ENCODE results near the gene WT1.
"Not testable (repeated sequence)": the region's sequence is repeated elsewhere in the genome, so short reads cannot be mapped to it uniquely, and the experiment has no call there.

The WT1 gene

DNA sequence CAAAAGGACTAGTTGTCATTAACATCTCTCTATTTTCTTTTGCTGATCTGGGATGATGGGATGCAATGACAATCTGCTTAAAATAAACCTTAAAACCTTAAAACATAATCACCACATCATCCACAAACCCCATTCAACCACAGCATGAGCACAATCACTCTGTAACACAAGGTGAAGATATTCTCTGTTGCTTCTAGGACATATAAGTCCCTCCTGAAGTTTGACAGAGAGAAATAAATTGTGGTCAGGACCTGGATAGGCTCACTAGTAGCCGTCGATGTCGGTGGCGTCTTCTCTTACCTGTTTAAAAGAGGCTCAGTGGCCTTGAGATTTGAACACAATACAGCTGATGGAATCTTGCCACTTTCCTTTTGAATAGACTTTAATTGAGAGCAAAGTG lies 47.9 kb downstream of the WT1 start:
- no peak for DNase-seq (ENCODE audit: low read depth)

DNA sequence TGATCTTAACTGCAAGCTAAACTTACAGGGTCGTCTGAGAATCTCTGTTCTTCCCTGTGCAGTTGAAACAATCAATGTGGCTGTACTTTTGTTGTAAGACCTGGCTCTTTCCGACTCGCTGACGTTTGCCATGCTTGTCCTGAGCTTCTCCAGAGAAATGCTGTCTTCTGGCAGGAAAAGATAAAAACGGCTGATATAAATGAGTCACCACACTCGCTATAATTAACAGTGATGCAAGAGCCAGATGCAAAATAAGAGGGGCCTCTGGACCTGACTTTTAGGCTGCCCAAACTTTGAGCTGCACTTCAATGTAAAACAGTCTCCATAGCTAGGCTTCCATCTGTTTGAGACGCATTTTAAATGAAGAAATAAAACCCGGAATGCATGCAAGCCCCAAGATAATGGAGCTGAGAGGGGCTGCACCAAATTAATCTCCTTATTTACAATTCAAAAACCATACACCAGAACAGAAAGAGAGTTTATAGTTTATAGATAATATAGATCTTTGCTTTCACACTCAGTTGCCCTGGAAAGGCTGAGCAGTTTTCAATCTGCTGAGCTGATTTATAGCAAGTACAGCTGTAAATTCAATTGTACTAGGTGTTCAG lies 48.5 kb downstream of the WT1 start:
- DNase-seq (ENCODE audit: low read depth), result no peak

DNA sequence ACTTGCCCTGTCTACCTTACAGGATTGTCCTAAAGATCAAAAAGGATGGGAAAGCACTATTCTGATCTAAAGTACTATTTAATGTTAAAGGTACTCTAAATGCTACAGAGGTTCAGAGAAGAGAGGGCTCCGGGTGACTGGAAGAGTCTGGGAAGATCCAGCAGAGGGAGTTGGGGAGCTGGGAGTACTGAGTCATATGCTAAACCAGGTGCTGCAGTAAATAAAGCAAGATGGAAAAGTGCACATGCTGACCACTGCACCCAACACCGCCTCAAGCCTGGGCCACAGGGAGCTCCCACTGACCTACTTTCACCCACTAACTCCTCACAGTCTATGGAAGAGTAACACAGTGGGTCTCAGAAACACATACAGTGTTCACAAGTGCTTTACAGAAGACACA lies 49.3 kb downstream of the WT1 start:
- no peak for DNase-seq (ENCODE audit: low read depth)

DNA sequence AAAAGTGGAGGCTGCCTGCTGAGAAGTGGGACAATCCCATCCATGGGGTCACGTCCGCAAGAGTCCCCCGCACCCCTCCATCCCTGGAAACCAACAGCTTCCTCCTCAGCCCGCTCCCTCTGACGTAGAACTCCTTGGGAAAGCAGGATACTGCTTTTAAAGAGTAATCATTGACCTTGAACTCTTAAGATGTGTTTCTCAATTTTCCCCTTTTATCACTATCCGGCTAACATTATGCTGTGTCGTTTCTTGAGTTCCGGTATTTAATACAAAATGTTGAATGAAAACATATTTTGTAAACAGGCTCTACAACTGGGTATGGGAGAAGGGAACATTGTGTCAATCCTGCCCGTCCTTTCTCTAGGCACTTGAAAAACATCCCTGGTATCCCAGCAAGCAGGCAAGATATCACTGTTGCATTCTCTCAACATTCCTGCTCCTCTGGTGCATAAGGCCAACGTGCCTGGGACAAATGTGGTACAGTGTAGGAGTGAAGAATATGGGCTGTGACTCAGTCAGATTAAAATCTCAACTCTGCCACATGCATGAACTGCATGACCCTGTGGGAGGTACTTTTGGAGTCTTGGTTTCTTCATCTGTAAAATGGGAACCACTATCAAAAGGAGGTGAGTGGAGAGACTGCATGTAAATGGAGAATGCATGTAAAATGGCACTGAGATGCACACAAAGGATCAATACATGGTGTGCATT lies 52.8 kb downstream of the WT1 start:
- no peak for DNase-seq (ENCODE audit: low read depth)

DNA sequence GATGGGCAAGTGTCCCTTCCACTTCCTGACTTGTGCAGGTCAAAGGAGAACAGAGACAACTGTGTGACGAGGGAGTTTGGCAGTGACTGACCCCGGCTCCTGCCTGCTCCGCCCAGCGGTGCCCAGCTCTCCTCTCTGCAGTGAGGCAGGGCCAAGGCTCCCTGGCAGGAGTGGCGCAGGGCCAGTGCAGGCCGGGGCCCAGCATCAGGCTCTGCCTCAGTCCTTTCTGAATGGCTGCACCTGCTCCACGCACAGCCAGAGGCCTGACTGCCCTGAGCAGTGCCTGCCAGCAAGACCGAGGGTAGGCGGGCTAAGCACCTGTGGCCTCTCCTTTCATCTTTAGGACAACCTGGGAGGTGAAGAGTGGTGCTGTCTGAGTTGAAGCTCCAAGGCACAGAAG lies 54.2 kb downstream of the WT1 start:
- DNase-seq (ENCODE audit: low read depth), result no peak

DNA sequence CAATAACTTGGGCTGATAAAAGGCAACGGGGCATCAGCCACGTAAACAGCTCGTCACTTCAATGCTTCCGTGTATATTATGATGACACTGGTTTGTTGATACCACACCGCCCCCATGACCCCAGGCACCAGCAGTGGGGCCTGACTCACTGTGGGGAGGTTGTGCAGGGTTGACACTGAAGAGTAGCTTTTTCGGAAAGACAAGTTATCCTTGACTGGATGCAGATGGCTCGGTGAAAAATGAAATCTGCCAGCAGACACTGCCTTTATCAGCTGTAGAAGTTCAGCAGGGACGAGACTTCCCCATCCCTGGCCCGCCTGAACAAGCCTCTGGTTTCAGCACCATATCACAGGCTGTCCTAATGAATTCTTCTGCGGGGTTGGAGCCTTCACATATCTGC lies 55.6 kb downstream of the WT1 start:
- DNase-seq (ENCODE audit: low read depth), result no peak

DNA sequence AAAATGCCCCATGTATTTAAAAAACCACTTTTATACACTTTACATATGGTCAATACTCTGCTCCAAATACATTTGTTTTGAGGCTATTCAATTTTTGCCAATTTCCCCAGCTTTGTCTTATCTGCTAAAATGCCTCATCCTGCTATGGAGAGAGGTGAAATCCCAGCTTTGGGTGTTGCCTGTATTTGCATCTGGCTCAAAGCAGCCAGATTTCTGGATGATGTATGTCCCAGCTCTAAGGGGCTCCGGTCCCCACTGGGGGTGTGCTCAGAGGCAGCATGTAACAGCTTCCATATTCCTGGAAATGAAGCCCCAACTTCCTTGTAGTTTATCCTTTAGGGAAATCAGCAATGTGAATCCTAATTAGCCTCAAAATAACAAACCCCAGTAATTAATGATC lies 59.5 kb downstream of the WT1 start:
- no peak for DNase-seq (ENCODE audit: low read depth)

DNA sequence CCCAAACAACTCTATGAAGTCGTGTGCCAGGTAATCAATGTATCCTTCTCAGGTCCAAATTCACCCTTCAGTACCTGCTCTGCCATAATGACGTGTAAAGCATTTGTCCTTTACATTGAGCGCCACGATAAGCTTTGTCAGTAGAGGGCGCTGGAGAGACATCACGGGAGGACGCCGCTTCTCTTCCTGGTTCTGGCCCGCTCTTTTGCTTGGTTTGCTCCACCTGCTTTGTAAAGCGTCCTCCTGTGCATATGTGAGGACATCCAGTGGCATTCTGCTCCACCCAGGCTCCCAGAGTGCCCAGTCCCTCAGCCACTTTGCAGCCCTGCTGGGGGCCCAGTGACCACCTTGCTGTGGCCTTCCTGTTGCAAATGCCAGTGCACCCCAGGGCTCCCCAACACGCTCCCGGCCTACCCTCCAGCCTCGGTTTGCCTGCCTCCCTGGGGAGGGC lies 61.1 kb downstream of the WT1 start:
- no peak for DNase-seq (ENCODE audit: low read depth)

DNA sequence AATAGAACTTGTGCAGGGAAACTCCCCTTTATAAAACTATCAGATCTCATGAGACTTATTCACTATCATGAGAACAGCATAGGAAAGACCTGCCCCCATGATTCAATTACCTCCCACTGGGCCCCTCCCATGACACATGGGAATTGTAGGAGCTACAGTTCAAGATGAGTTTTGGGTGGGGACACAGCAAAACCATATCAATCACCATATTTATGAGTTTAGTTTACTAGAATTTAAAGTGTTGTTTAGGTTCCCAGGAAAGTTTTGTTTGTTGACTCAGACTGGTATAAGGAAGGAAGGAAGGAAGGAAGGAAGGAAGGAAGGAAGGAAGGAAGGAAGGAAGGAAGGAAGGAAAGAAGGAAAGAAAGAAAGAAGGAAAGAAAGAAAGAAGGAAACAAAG lies 65.4 kb downstream of the WT1 start:
- not testable (repeated sequence) for DNase-seq (ENCODE audit: low read depth)

DNA sequence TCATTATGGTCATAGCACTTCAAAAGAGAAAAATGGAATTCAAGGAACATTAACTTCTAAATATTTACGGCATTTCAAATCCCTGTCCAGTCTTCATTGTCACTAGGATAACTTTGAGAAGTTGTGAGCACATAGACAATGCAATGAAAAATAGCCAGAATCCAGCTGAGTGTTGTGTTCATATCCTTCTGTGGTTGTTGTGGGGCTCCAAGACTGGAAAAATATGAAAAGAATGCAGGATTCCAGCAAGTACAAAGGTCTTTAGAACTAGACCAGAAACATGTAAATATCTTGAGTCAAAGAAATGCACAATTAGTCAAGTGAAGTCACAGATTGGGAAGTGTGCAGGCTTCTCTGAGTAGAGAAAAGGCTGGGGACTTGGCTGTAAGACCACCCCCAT lies 68.7 kb downstream of the WT1 start:
- no peak for DNase-seq (ENCODE audit: low read depth)

DNA sequence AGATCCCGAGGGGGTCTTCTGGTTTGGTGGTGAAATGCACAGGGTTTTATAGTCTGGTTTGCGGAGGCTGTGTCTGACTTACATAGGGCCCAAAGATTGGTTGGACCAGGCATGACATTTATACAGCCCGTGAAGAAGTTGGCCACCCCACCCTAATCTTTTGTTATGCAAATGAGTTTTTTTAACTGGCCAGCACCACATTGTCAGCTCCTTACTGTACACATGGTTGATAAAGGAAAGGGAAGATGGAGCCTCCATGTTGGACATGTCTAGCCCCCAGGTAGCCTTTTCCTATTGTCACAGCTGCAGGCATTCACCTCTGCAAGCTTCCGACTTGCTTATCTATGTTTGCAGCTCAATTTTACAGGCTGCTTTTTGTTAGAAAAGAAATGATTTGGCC lies 70.1 kb downstream of the WT1 start:
- no peak for DNase-seq (ENCODE audit: low read depth)

DNA sequence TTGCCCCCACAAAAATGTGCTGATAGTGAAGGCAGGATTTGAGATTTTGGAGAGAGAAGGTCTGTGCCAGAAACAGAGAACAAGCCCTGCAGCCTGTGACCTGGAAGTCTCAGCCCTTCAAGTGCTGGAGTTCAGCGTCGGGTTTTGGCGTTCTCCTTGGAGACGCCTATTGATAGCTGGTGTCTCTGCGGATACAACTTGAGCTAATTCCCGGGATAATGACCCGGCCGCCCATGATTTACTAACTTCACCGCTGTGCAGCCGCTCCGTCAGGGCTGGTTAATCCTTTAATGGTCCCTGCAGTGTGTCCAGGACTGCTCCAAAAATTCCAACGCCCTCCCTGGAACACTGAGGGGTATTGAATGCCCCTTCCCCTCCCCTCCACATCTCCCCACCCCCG lies 76.6 kb downstream of the WT1 start:
- DNase-seq (ENCODE audit: low read depth), result no peak

DNA sequence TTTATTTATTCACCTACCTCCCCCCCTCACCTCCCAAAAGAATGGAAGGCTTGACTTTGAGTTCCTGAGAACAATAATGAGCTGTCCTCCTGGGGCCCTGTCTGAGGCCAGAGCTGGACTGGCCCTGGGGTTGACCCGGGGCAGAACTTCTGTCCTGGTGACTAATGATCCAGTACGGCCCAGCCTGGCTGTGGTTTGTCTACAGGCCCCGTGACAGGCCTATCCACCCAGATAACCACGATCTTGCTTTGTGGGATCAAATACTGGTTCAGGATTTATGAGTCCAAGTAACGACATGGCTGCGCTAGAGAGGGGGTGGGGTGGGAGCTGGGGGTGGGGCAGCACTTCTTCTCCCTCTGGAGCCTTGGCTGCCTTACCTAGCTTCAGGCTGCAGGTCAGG lies 81.5 kb downstream of the WT1 start:
- no peak for DNase-seq (ENCODE audit: low read depth)

DNA sequence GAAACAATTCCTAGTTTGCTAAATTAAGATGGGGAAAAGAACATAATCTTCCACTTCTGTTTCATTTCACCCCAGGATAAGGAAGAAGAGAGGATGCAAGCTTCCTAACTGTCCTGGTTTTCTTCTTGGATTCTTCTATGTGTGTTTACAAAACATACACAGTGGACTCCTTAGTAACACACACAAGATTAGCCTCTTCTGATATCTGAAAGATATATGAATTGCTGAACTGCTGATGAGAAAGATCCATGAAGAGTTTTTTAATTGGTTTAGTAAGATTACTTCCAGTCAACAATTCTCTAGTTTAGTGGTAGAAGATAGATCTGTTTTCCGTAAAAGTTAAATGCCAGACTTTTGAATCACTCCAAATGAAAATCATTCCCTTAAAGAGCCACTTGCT lies 86.8 kb downstream of the WT1 start:
- no peak for DNase-seq (ENCODE audit: low read depth)

DNA sequence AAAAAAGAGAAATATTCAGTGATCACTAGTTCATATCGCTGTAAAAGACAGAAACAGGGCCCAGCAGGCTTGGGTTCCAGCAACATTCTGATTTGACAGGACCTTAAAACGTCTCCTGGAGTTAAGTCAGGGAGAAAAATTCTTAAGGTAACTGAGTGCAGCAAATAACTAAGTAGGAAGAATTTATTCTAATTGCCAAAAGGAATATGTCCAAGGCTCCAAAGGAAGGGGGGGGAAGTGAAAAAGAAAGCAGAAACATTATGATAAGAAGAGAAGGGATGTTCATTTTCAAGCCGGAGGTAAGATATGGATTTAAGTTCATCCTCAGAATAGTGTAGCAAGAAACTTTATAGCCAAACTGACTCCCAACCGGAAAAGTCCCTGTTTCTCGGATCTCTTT lies 90.4 kb downstream of the WT1 start:
- DNase-seq (ENCODE audit: low read depth), result no peak

DNA sequence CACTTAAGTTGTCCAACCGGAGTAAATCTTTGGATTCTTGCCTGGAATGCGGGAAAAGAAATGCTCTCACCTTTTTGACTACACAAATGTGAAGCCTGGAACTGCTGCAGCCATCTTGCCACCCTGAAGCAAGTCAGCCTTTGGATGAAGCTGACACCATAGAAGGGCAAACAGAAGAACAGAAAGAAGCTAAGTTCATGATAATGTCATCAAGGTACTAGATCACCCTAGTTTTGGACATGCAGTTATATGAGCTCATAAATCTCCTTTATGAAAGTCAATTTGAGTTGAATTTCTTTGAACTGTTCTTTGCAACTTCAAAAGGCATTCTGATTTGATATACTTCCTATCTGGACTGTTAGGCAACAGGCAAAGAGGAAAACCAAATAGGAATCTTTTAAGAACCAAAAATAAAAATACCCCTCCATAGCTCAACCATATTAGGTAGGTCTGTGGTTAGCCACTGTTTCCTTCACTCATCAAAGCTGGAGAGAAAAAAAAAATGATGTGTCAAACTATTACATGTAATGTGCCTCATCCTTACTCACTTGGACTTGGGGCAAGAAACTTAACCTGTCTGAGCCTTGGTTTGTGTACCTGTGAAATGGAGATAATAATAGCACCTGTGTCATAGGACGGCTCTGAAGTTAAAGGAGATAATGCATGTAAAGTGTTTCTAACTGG lies 91.9 kb downstream of the WT1 start:
- DNase-seq (ENCODE audit: low read depth), result no peak

DNA sequence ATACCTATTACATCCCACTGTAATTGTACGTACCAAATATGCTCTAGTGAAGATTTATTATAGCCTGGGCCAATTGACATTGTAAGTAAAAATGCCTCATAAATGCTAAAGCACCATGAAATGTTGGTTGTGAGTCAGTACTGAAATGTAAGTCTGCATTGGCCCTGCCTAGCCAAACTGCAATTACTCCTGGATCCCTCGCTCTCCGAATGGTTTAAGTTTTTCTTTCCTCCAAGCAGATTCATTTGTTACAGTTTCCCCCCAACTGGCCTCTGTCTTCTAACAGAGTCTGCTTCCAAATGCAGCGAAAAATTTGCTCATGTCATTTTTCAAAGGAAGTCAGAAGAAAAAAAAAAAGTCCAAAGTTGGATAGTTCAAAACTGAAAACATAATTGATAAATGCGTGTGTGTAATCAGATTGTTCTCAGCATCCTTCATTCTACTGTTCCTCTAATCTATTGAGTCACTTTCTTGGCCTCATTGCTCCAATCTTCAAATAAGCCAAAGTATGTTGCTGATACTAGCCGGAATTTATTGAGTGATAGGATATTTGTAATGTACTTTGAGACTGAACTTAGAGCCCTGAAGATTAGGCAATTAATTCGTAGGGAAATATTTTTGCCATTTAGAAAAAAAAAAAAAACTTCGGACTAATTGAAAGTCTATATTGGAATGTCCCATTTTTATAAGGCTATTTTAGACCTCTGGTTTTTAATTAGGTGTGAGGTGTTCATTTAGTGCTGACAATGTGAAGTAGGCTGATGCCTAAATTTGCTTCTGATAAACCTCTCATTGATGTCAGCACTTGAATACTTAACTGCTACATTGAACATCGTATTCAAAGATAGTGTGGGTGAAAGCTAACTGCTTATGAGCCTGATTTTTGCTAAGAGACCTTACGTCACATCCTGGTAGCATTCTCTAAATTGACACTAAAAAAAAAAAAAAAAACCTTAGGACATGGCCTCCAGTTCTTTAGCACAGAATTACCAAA lies 93.4 kb downstream of the WT1 start:
- no peak for DNase-seq (ENCODE audit: low read depth)

DNA sequence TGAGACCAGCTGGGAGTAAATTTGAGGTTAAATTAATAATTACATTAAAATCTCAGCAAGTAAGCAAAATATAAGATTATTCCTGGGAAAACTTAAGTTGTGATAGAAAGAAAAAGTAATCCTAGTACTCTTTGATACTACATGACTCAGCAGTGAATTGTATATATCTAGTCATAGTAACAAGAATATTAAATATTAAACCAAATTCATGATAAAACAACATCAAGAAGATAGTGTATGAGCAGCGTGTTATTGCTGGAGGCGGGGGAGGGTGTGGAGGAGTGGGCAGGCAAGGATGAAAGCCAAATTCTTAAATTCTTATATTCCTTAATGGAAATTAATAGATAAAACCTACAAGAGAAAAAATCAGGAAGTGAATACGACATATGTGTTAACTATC lies 95.2 kb downstream of the WT1 start:
- no peak for DNase-seq (ENCODE audit: low read depth)
